GM12878 (cell line): ENCODE results near the gene ZNF423. TPM values are rescaled to one million over a fixed set of nuclear protein-coding genes. Genes with fewer than 3 reads are reported as not detected.

Source experiments
- ATAC-seq: fragments of 200-7000 bp; cut with Tn5 transposase; 3 replicates; pipeline ENCODE4 v1.9.1; 2020; ENCODE audit warnings: mild to moderate bottlenecking, moderate library complexity
- BruUV-seq: library from RNA; stranded (reverse); fragments of 400-500 nt; replicated peaks from 2 replicates; lab custom pipeline; 2021; lab: Mats Ljungman, UMichigan
- CTCF ChIA-PET: fragments of 300-600 bp; sonication (Branson Sonifier 250); formaldehyde crosslinking; extraction: SDS; loops from one replicate; lab custom pipeline; 2021; ENCODE audit warnings: inconsistent platforms; lab: Yijun Ruan, JAX
- POLR2A ChIA-PET: fragments of 350-600 bp; formaldehyde crosslinking; extraction: SDS; loops from one replicate; lab custom pipeline; 2021; ENCODE audit warnings: inconsistent platforms; lab: Charles Lee
- RAD21 ChIA-PET: fragments of 300-600 bp; sonication (Branson Sonifier 250); formaldehyde crosslinking; loops from one replicate; lab custom pipeline; 2023; ENCODE audit warnings: antibody characterized with exemption; ENCODE audit not compliant: unreplicated experiment; lab: Charles Lee
- SMC1A ChIA-PET: fragments of 300-600 bp; sonication (Branson Sonifier 250); formaldehyde crosslinking; loops from one replicate; lab custom pipeline; 2023; ENCODE audit not compliant: unreplicated experiment, uncharacterized antibody; lab: Charles Lee
- DNase-seq: peaks from one replicate; pipeline ENCODE4 v3.0.0-alpha.2; 2011; ENCODE audit warnings: low read depth, low spot score
- FAIRE-seq: peaks from 3 replicates; lab custom pipeline; 2011; peaks lifted over from hg19 to GRCh38; lab: Jason Lieb, UNC
- H2AFZ ChIP-seq: 2 replicates; pipeline ENCODE4 v1.6.0; 2011; ENCODE audit warnings: low read depth, low read length, control low read depth; ENCODE audit not compliant: control insufficient read depth
- H3K27ac ChIP-seq: 2 replicates; pipeline ENCODE4 v1.5.1; 2011; ENCODE audit warnings: control low read depth; ENCODE audit not compliant: control insufficient read depth, insufficient read depth
- H3K27me3 ChIP-seq, 2 experiments: replicated peaks in 1 of 2; 2 replicates each; pipeline versions ENCODE4 v1.6.0 to v1.6.1; 2011; ENCODE audit warnings: low read length in 1 of 2; ENCODE audit not compliant: control insufficient read depth in 2 of 2, insufficient read depth in 2 of 2
- H3K36me3 ChIP-seq, 2 experiments: 2 replicates each; pipeline ENCODE4 v1.5.1; 2011; ENCODE audit warnings: low read length in 1 of 2; ENCODE audit not compliant: control insufficient read depth in 2 of 2, insufficient read depth in 2 of 2
- H3K4me1 ChIP-seq: 2 replicates; pipeline ENCODE4 v1.6.1; 2011; ENCODE audit warnings: mild to moderate bottlenecking, low read length, moderate library complexity, mixed read lengths; ENCODE audit not compliant: control insufficient read depth, insufficient read depth
- H3K4me2 ChIP-seq: 2 replicates; pipeline ENCODE4 v1.6.0; 2011; ENCODE audit warnings: control low read depth; ENCODE audit not compliant: control insufficient read depth, insufficient read depth
- H3K4me3 ChIP-seq: fragments of 200-600 bp; sonication (generic); 2 replicates; pipeline ENCODE4 v1.5.1; 2016
- H3K79me2 ChIP-seq: 2 replicates; pipeline ENCODE4 v1.6.0; 2011; ENCODE audit warnings: low read length; ENCODE audit not compliant: control insufficient read depth, insufficient read depth
- H3K9ac ChIP-seq: 2 replicates; pipeline ENCODE4 v1.8.0; 2011; ENCODE audit warnings: low read length, control low read depth, mixed read lengths; ENCODE audit not compliant: control insufficient read depth, insufficient read depth
- H3K9me3 ChIP-seq: replicated peaks from 3 replicates; pipeline ENCODE4 v1.5.1; 2011; ENCODE audit warnings: mild to moderate bottlenecking, low read length; ENCODE audit not compliant: control insufficient read depth, insufficient read depth
- H4K20me1 ChIP-seq: 2 replicates; pipeline ENCODE4 v1.6.0; 2011; ENCODE audit not compliant: control insufficient read depth, insufficient read depth
- ELK1 ChIP-seq: IDR thresholded peaks from 2 replicates; pipeline ENCODE4 v1.6.1; 2012; ENCODE audit warnings: low read depth, low read length, improper control_type of control experiment
- IRF5 ChIP-seq: fragments of 450-650 bp; IDR thresholded peaks from 2 replicates; pipeline ENCODE4 v1.6.1; 2017; ENCODE audit warnings: borderline replicate concordance
- PBX3 ChIP-seq: IDR thresholded peaks from 2 replicates; pipeline ENCODE4 v1.6.1; 2011; ENCODE audit warnings: mild to moderate bottlenecking, low read depth, low read length, moderate library complexity; ENCODE audit not compliant: insufficient replicate concordance
- RAD51 ChIP-seq: fragments of 450-650 bp; IDR thresholded peaks from 2 replicates; pipeline ENCODE4 v1.6.1; 2016; ENCODE audit warnings: moderate library complexity, mild to moderate bottlenecking, inconsistent platforms
- RBBP5 ChIP-seq: fragments of 200-600 bp; sonication (generic); conservative IDR thresholded peaks from 2 replicates; pipeline ENCODE4 v1.6.1; 2016
- WGBS: methylation state at CpG from one replicate; pipeline ENCODE4 v1.1.6; 2016; ENCODE audit warnings: low lambda C conversion rate; ENCODE audit not compliant: insufficient replicate concordance, insufficient coverage; ENCODE audit errors: missing lambda C conversion rate; 5-methylcytosine and 5-hydroxymethylcytosine counted together
- in situ Hi-C: fragments of 300-500 bp; cut with MboI; formaldehyde crosslinking; loops from 9 replicates; pipeline ENCODE4 v1.14.3; 2018; ENCODE audit warnings: mixed read lengths
- intact Hi-C: fragments of 100-400 bp; cut with micrococcal nuclease; formaldehyde crosslinking; loops from one replicate; pipeline ENCODE4 v1.14.2; 2022; ENCODE audit not compliant: unreplicated experiment
- polyA plus RNA-seq, 11 experiments: library from polyadenylated mRNA; depleted of rRNA in 4 of 11; unstranded in 6 of 11; stranded (reverse) in 5 of 11; fragments of >200 nt; fragmentation: Nextera tagmentation in 4 of 11; fragmentation: Illumina TruSeq in 1 of 11; extraction: Ambion mirVana in 4 of 11; extraction: Trizol in 1 of 11; gene quantifications; 1 replicate in 1 of 11; 2 replicates in 10 of 11; pipeline versions ENCODE4 v1.2.1 to v1.2.3, GENCODE V29; 2011 to 2016; ENCODE audit warnings: inconsistent platforms in 2 of 11, missing spikeins in 2 of 11, low read depth in 1 of 11
- total RNA-seq, 4 experiments: library from RNA; depleted of rRNA in 3 of 4; stranded (reverse); fragments of >200 nt in 3 of 4; fragmentation: Illumina TruSeq in 1 of 4; extraction: Trizol in 1 of 4; gene quantifications; 2 replicates each; pipeline versions ENCODE4 v1.2.1 to v1.2.3, GENCODE V29; 2013 to 2021

ZNF423 gene
- total and polyA plus RNA-seq, 10 of the 15 experiments (the other 5 are each of a cell fraction or from before 2014, with no cell fraction given): 0.03 to 0.64 (median 0.10) TPM

- ChIA-PET POLR2A (no interaction called here), RAD21 (no interaction called here), CTCF (no interaction called here), SMC1A (no interaction called here)
- Histone ChIP-seq H3K9ac (no peak overlapping the region), H3K79me2 (no peaks in the 10 kb centered on the region), H3K9me3 (no peaks in the 10 kb centered on the region), H3K27ac (no peak overlapping the region), H3K4me1 (no peaks in the 10 kb centered on the region), H3K36me3 (no peaks in the 10 kb centered on the region), H3K4me3 (no peak overlapping the region), H3K27me3 (no peaks in the 10 kb centered on the region; a peak in 1 of 4 replicates), H3K4me2 (no peak overlapping the region), H4K20me1 (no peaks in the 10 kb centered on the region), H2AFZ (no peak overlapping the region)
- no TSS peak for BruUV-seq
- in situ Hi-C loops: no loop called here
- no peak for FAIRE-seq
- TF ChIP-seq RAD51 (no peak), ELK1 (no peak), RBBP5 (no peak), IRF5 (no peak), PBX3 (no peak)
- intact Hi-C loops: no loop called here
- DNase-seq: no peak
- 44% methylated on average over 7 of the region's 7 CpGs for whole genome bisulfite sequencing
- no peak for ATAC-seq
Measured at GRCh38 chr16:49519008-49519656, 336.8 kb downstream of the ZNF423 start.
